ENCODE measurements around the gene PARD3.

PARD3 gene

GRCh38 chr10:34260904-34261303, 554.2 kb downstream of the PARD3 start:
- Histone ChIP-seq H3K9me3 (ENCODE audit: severe bottlenecking) (no peaks in the 10 kb centered on the region), H3K36me3 (no peaks in the 10 kb centered on the region), H3K4me3 (ENCODE audit: low read depth, low read length) (no peak overlapping the region), H3K27ac (no peak overlapping the region), H3K27me3 (ENCODE audit: insufficient read depth, low read depth, severe bottlenecking) (no peaks in the 10 kb centered on the region)
- no peak for DNase-seq
- no peak for TF ChIP-seq CTCF (IDR thresholded peaks at IDR 0.05; ENCODE audit: low read depth, low read length)

- TF ChIP-seq CTCF (IDR thresholded peaks at IDR 0.05; ENCODE audit: low read depth, low read length): no peak
- Histone ChIP-seq H3K4me3 (ENCODE audit: low read depth, low read length) (no peak overlapping the region), H3K36me3 (no peaks in the 10 kb centered on the region), H3K27ac (no peak overlapping the region), H3K27me3 (ENCODE audit: insufficient read depth, low read depth, severe bottlenecking) (no peaks in the 10 kb centered on the region), H3K9me3 (ENCODE audit: severe bottlenecking) (no peaks in the 10 kb centered on the region)
- no peak for DNase-seq
These were observed 558.9 kb downstream of the PARD3 start for GRCh38 chr10:34256216-34256615.

GRCh38 chr10:34255035-34255434, 560.1 kb downstream of the PARD3 start:
- H3K27me3 ChIP-seq (ENCODE audit: insufficient read depth, low read depth, severe bottlenecking): no peaks in the 10 kb centered on the region
- H3K4me3 ChIP-seq (ENCODE audit: low read depth, low read length): no peak overlapping the region
- no peak for TF ChIP-seq CTCF (IDR thresholded peaks at IDR 0.05; ENCODE audit: low read depth, low read length)
- DNase-seq: no peak
- H3K9me3 ChIP-seq (ENCODE audit: severe bottlenecking): no peaks in the 10 kb centered on the region
- no peak overlapping the region for H3K27ac ChIP-seq
- H3K36me3 ChIP-seq: no peaks in the 10 kb centered on the region

- TF ChIP-seq CTCF (IDR thresholded peaks at IDR 0.05; ENCODE audit: low read depth, low read length): no peak
- H3K36me3 ChIP-seq: no peaks in the 10 kb centered on the region
- no peak for DNase-seq
- H3K9me3 ChIP-seq (ENCODE audit: severe bottlenecking): no peaks in the 10 kb centered on the region
- H3K27ac ChIP-seq: no peak overlapping the region
- no peak overlapping the region for H3K4me3 ChIP-seq (ENCODE audit: low read depth, low read length)
- no peaks in the 10 kb centered on the region for H3K27me3 ChIP-seq (ENCODE audit: insufficient read depth, low read depth, severe bottlenecking)
These were observed 560.5 kb downstream of the PARD3 start for GRCh38 chr10:34254596-34254995.

GRCh38 chr10:34252111-34252510, 563.0 kb downstream of the PARD3 start:
- no peak for TF ChIP-seq CTCF (IDR thresholded peaks at IDR 0.05; ENCODE audit: low read depth, low read length)
- no peak overlapping the region for H3K27ac ChIP-seq
- DNase-seq: no peak

GRCh38 chr10:34251177-34251576, 563.9 kb downstream of the PARD3 start:
- Histone ChIP-seq H3K27ac (no peak overlapping the region), H3K4me3 (ENCODE audit: low read depth, low read length) (no peak overlapping the region), H3K9me3 (ENCODE audit: severe bottlenecking) (no peaks in the 10 kb centered on the region), H3K36me3 (no peaks in the 10 kb centered on the region), H3K27me3 (ENCODE audit: insufficient read depth, low read depth, severe bottlenecking) (no peaks in the 10 kb centered on the region)
- DNase-seq: no peak
- no peak for TF ChIP-seq CTCF (IDR thresholded peaks at IDR 0.05; ENCODE audit: low read depth, low read length)

More at GRCh38 chr10:34252111-34252510, 563.0 kb downstream of the PARD3 start:
- Histone ChIP-seq H3K27me3 (ENCODE audit: insufficient read depth, low read depth, severe bottlenecking) (no peaks in the 10 kb centered on the region), H3K4me3 (ENCODE audit: low read depth, low read length) (no peak overlapping the region), H3K9me3 (ENCODE audit: severe bottlenecking) (no peaks in the 10 kb centered on the region), H3K36me3 (no peaks in the 10 kb centered on the region)

Measured in WERI-Rb-1 (cell line).